Measurements from ENCODE around the gene TOB2.
"Not testable (repeated sequence)": the region's sequence is repeated elsewhere in the genome, so short reads cannot be mapped to it uniquely, and the experiment has no call there.

Gene TOB2

DNA sequence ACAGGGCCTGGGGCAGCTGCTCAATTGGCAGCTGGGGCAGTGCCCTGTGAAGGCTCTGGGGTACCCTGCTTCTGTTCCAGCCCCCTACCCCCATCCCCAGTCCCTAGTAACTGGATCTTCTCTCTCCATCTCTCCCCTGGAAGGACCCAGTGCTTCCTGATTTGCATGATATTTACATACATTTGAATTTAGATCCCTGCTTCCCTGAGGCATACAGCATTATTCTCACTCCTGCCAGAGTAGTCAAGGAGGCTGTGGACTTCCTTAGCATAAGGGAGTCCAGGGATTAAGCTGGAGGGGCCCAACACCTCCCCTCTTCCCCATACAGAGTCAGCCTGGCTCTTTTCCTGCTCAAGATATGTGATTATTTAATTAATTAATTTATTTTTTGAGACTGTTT, 40.2 kb downstream of the TOB2 start:
- TF ChIP-seq, protein P1, sequence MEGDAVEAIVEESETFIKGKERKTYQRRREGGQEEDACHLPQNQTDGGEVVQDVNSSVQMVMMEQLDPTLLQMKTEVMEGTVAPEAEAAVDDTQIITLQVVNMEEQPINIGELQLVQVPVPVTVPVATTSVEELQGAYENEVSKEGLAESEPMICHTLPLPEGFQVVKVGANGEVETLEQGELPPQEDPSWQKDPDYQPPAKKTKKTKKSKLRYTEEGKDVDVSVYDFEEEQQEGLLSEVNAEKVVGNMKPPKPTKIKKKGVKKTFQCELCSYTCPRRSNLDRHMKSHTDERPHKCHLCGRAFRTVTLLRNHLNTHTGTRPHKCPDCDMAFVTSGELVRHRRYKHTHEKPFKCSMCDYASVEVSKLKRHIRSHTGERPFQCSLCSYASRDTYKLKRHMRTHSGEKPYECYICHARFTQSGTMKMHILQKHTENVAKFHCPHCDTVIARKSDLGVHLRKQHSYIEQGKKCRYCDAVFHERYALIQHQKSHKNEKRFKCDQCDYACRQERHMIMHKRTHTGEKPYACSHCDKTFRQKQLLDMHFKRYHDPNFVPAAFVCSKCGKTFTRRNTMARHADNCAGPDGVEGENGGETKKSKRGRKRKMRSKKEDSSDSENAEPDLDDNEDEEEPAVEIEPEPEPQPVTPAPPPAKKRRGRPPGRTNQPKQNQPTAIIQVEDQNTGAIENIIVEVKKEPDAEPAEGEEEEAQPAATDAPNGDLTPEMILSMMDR (conservative IDR thresholded peaks at IDR 0.05; ENCODE audit: low read depth, low read length) = no peak
- no peak overlapping the region for H3K4me3 ChIP-seq (ENCODE audit: low read depth, low read length)
- no peak for DNase-seq (ENCODE audit: low read depth)

DNA sequence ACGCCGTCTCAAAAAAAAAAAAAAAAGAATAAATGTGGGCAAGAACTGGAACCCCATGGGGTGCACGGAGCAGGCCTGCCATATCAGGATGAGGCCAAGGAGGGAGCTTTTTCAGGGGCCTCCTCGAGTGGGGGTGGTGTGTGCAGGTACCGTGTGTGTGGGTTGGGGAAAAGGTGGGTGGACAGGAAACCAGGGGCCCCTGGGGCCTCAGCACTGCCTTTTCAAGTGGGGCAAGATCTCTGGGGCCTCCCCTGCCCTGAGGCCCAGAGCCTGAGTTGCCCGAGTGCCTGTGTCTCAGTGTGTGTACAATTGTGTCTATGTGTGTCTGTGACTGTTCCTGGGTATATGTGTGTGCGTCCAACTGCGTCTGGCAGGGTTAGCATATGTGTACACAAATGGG, 41.0 kb downstream of the TOB2 start:
- TF ChIP-seq, protein P1 (conservative IDR thresholded peaks at IDR 0.05; ENCODE audit: low read depth, low read length) = no peak

DNA sequence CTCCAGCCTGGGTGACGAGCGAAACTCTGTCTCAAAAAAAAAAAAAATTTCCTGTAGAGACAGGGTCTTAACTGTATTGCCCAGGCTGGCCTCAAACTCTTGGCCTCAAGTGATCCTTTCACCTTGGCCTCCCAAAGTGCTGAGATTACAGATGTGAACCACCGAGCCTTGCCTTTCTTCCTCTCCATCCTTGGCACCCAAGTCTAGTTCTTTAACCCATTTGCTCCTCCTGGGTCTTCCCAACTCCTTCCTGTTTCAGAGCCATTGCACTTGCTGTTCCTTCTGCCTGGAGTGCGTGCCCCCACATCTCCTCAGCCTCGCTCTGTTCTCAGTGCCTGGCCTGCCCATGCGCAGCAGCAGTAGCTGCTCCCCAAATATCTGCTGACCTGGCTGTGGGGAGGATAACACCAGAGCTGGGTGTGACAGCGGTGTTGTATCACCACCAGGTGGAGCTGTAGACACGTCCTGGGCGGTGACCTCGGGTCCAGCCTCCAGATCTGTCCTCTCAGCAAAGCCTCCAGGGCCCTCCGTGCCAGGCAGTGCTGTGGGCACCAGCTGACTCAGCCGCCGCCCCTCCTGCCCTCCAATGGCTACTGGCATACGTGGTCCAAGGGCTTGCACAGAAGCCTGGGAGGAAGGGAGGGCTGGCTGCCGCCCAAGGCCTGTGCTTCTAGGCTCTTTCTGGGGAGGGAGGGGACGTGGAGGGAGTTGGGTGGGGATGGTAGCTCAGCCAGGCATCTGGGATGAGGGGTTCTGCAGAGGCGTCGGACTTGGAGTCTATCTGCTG, 42.9 kb downstream of the TOB2 start:
- TF ChIP-seq, protein P1 (conservative IDR thresholded peaks at IDR 0.05; ENCODE audit: low read depth, low read length) = peak; percentile 97
- H3K4me3 ChIP-seq (ENCODE audit: low read depth, low read length) = no peak overlapping the region
- DNase-seq (ENCODE audit: low read depth) = peak; percentile 90

More for the DNA sequence above, 41.0 kb downstream of the TOB2 start:
- DNase-seq (ENCODE audit: low read depth) = no peak
- H3K4me3 ChIP-seq (ENCODE audit: low read depth, low read length) = no peak overlapping the region

DNA sequence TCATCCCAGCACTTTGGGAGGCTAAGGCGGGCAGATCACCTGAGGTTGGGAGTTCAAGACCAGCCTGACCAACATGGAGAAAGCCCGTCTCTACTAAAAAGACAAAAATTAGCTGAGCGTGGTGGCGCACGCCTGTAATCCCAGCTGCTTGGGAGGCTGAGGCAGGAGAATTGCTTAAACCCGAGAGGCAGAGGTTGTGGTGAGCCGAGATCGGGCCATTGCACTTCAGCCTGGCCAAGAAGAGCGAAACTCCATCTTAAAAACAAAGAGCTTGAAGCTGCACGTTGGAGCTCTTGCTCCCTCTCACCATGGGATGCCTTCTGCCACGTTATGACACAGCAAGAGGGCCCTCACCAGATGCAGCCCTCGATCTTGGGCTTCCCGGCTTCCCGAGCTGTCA, 43.8 kb downstream of the TOB2 start:
- not testable (repeated sequence) for DNase-seq (ENCODE audit: low read depth); H3K4me3 ChIP-seq (ENCODE audit: low read depth, low read length)

GRCh38 chr22:41401781-41402648, 44.6 kb downstream of the TOB2 start:
- TF ChIP-seq, protein P1 (conservative IDR thresholded peaks at IDR 0.05; ENCODE audit: low read depth, low read length) = no peak
- DNase-seq (ENCODE audit: low read depth) = peak; percentile 45
- no peak overlapping the region for H3K4me3 ChIP-seq (ENCODE audit: low read depth, low read length)

- H3K4me3 ChIP-seq (ENCODE audit: low read depth, low read length) = no peak overlapping the region
- TF ChIP-seq, protein P1 (conservative IDR thresholded peaks at IDR 0.05; ENCODE audit: low read depth, low read length) = no peak
- no peak for DNase-seq (ENCODE audit: low read depth)
Observed at GRCh38 chr22:41398921-41399320, 47.7 kb downstream of the TOB2 start.

DNA sequence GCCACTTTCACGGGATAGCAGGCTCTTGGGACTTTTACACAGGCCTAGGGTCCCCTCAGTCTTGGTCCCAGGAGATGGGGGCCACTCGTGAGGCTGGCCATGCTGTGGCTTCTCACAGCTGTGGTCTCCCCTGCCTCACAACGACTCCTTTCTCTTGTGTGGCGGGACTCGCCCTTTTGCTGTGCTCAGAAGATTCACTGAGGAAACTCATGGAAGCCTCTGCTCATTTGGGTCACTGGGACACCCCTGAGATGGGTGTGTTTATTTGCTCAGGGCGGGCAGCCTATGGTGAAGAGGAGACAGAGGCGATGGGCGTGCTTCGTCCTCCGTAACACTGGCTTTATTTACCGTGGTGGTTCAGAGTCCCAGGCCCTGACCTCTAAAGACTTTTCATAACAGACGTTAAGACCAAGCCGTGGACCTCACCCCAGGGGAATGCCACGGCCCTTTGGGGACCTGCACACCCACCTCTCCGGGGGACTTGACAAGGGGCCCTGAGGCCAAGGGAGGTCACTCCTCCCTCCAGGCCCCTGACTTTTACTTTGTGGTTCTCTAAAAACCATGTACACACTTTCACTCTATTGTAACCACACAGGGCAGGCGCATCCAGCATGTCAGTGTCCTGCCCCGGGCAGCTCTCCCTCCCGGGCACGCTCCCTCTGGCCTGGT, 49.3 kb downstream of the TOB2 start:
- H3K4me3 ChIP-seq (ENCODE audit: low read depth, low read length) = no peak overlapping the region
- no peak for DNase-seq (ENCODE audit: low read depth)
- TF ChIP-seq, protein P1 (conservative IDR thresholded peaks at IDR 0.05; ENCODE audit: low read depth, low read length) = no peak

Data from choroid plexus epithelial cell (primary cell).